Common myeloid progenitor, CD34-positive (primary cell): ENCODE data around the gene COL23A1.

Source experiments
- CTCF ChIA-PET: fragments of 350-600 bp; sonication (Branson Sonifier 250); formaldehyde crosslinking; loops from one replicate; lab custom pipeline; 2021; ENCODE audit warnings: antibody characterized with exemption; lab: Charles Lee
- POLR2A ChIA-PET: fragments of 350-600 bp; sonication (Branson Sonifier 250); formaldehyde crosslinking; loops from one replicate; lab custom pipeline; 2021; ENCODE audit warnings: antibody characterized with exemption; lab: Charles Lee
- DNase-seq, 3 donors: peaks; one replicate each; pipeline versions ENCODE4 v3.0.0 to v3.0.0-alpha.2; 2013
- H3K27ac ChIP-seq, 2 experiments: 1 replicate in 1 of 2; 2 replicates in 1 of 2; pipeline ENCODE4 v1.7.0; 2013; ENCODE audit warnings: inconsistent platforms in 2 of 2, low read length in 2 of 2, mild to moderate bottlenecking in 2 of 2, low read depth in 1 of 2, moderate library complexity in 1 of 2; ENCODE audit not compliant: severe bottlenecking in 2 of 2, insufficient read depth in 1 of 2, poor library complexity in 1 of 2
- H3K27me3 ChIP-seq, 5 experiments: replicated peaks in 2 of 5; 1 replicate in 3 of 5; 2 replicates in 2 of 5; pipeline versions ENCODE4 v1.6.1 to v1.7.0; 2013; ENCODE audit warnings: low read length in 4 of 5, mild to moderate bottlenecking in 2 of 5, moderate library complexity in 2 of 5, inconsistent platforms in 1 of 5; ENCODE audit not compliant: insufficient read depth in 5 of 5, control insufficient read depth in 4 of 5
- H3K36me3 ChIP-seq, 4 experiments: 1 replicate in 2 of 4; 2 replicates in 2 of 4; pipeline versions ENCODE4 v1.6.1 to v1.7.0; 2013; ENCODE audit warnings: low read length in 3 of 4, control low read depth in 1 of 4, mild to moderate bottlenecking in 1 of 4; ENCODE audit not compliant: control insufficient read depth in 4 of 4, insufficient read depth in 4 of 4
- H3K4me1 ChIP-seq, 4 experiments: 1 replicate in 3 of 4; 2 replicates in 1 of 4; pipeline versions ENCODE4 v1.6.1 to v1.7.1; 2013; ENCODE audit warnings: low read length in 3 of 4, mild to moderate bottlenecking in 3 of 4, control low read depth in 1 of 4, inconsistent platforms in 1 of 4, moderate library complexity in 1 of 4; ENCODE audit not compliant: control insufficient read depth in 4 of 4, insufficient read depth in 4 of 4; ENCODE audit errors: control extremely low read depth in 1 of 4
- H3K4me3 ChIP-seq, 7 experiments: 1 replicate in 4 of 7; 2 replicates in 3 of 7; pipeline versions ENCODE4 v1.5.1 to v1.7.0; 2013; ENCODE audit warnings: mild to moderate bottlenecking in 7 of 7, low read length in 6 of 7, moderate library complexity in 6 of 7, inconsistent platforms in 2 of 7, low read depth in 2 of 7, control low read depth in 1 of 7; ENCODE audit not compliant: insufficient read depth in 4 of 7, control insufficient read depth in 1 of 7; ENCODE audit errors: extremely low read depth in 1 of 7
- H3K9me3 ChIP-seq, 5 experiments: 1 replicate in 4 of 5; 2 replicates in 1 of 5; pipeline versions ENCODE4 v1.6.1 to v1.7.1; 2013; ENCODE audit warnings: low read length in 4 of 5, mild to moderate bottlenecking in 2 of 5, inconsistent platforms in 1 of 5, low read depth in 1 of 5, moderate library complexity in 1 of 5; ENCODE audit not compliant: control insufficient read depth in 4 of 5, insufficient read depth in 2 of 5; ENCODE audit errors: control extremely low read depth in 1 of 5
- WGBS: methylation state at CpG from one replicate; pipeline ENCODE4 v1.1.5; 2013; ENCODE audit not compliant: insufficient coverage; 5-methylcytosine and 5-hydroxymethylcytosine counted together

The COL23A1 gene

GRCh38 chr5:178360222-178360925 lies 229.8 kb downstream of the COL23A1 start:
- H3K36me3 ChIP-seq = no peaks in the 10 kb centered on the region
- POLR2A ChIA-PET = no interaction called here
- DNase-seq = no peak
- H3K27ac ChIP-seq = no peak overlapping the region
- WGBS = 91% methylated on average over 16 of the region's 19 CpGs
- CTCF ChIA-PET = no interaction called here
- H3K9me3 ChIP-seq = no peaks in the 10 kb centered on the region
- H3K4me1 ChIP-seq = peaks cover 0 to 16% (median 11%) of the 10 kb centered on the region in 4 experiments
- no peak overlapping the region for H3K4me3 ChIP-seq
- peaks cover 0 to 39% (median 11%) of the 10 kb centered on the region in 5 experiments for H3K27me3 ChIP-seq

GRCh38 chr5:178359738-178360137 lies 230.5 kb downstream of the COL23A1 start:
- H3K4me1 ChIP-seq = peaks cover 0 to 16% (median 11%) of the 10 kb centered on the region in 4 experiments
- no peak overlapping the region for H3K4me3 ChIP-seq
- CTCF ChIA-PET = no interaction called here
- no peaks in the 10 kb centered on the region for H3K36me3 ChIP-seq
- no peak for DNase-seq
- H3K9me3 ChIP-seq = no peaks in the 10 kb centered on the region
- POLR2A ChIA-PET = no interaction called here
- peaks cover 0 to 42% (median 11%) of the 10 kb centered on the region in 5 experiments for H3K27me3 ChIP-seq
- 91% methylated on average over 8 of the region's 9 CpGs for WGBS
- H3K27ac ChIP-seq = no peak overlapping the region

DNA sequence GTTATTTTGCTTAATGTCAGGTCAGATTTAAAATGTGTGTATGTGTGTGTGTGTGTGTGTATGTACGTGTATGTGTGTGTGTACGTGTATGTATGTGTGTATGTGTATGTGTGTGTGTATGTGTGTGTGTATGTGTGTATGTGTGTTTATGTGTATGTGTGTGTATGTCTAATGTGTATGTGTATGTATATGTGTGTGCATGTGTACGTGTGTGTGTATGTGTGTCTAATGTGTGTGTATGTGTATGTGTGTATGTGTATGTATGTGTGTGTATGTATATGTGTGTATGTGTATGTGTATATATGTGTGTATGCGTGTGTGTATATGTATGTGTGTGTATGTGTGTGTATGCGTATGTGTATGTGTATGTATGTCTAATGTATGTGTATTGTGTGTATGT lies 232.5 kb downstream of the COL23A1 start:
- Histone ChIP-seq H3K9me3 (no peaks in the 10 kb centered on the region), H3K4me1 (peaks cover 0 to 14% (median 11%) of the 10 kb centered on the region in 4 experiments), H3K4me3 (no peak overlapping the region), H3K27ac (no peak overlapping the region), H3K27me3 (peaks cover 0 to 49% (median 12%) of the 10 kb centered on the region in 5 experiments), H3K36me3 (no peaks in the 10 kb centered on the region)
- POLR2A ChIA-PET = no interaction called here
- DNase-seq = no peak
- CTCF ChIA-PET = no interaction called here
- 59% methylated on average over 5 of the region's 5 CpGs for WGBS

GRCh38 chr5:178357121-178357521 lies 233.1 kb downstream of the COL23A1 start:
- ChIA-PET POLR2A (no interaction called here), CTCF (no interaction called here)
- 43% methylated on average over 13 of the region's 13 CpGs for WGBS
- DNase-seq = peak in 2 of 3 donors; percentile 16 to 27
- H3K9me3 ChIP-seq = no peaks in the 10 kb centered on the region
- no peaks in the 10 kb centered on the region for H3K36me3 ChIP-seq
- H3K27ac ChIP-seq = no peak overlapping the region
- H3K4me3 ChIP-seq = peak overlapping the region in 1 of 7 experiments; percentile 28
- peaks cover 0 to 49% (median 12%) of the 10 kb centered on the region in 5 experiments for H3K27me3 ChIP-seq
- peaks cover 0 to 14% (median 11%) of the 10 kb centered on the region in 4 experiments for H3K4me1 ChIP-seq

DNA sequence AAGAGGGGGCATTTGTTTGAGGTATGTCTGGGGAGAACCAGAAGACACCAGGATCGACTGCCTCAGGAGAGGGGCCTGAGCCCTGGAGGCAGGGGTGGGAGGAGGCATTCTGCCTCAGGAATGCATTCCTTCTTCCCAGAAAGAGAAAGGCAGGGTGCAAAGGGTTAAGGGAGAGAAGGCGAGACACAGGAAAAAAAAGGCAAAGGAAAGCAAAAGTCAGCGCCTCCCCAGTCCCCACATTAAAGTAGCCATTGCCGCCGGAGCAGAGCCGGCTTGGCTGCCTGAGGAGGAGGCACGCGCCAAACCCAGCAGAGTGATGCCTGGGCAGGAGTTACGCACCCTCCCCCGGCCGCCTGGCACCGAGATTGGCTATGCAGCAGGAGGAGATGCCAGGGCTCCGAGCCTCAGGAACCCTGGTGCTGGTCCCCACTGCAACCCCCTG lies 233.7 kb downstream of the COL23A1 start:
- Histone ChIP-seq H3K27me3 (peaks cover 0 to 43% (median 12%) of the 10 kb centered on the region in 5 experiments), H3K4me1 (peaks cover 0 to 14% (median 11%) of the 10 kb centered on the region in 4 experiments), H3K9me3 (no peaks in the 10 kb centered on the region), H3K27ac (no peak overlapping the region), H3K36me3 (no peaks in the 10 kb centered on the region), H3K4me3 (no peak overlapping the region)
- no peak for DNase-seq
- ChIA-PET POLR2A (no interaction called here), CTCF (interaction anchor here (1.0 kb wide), 1 partner anchor 12 kb away, joined by 4 read pairs; no protein-coding TSS in a partner anchor)
- WGBS = 30% methylated on average over 13 of the region's 13 CpGs

GRCh38 chr5:178355671-178356070 lies 234.5 kb downstream of the COL23A1 start:
- no peaks in the 10 kb centered on the region for H3K36me3 ChIP-seq
- no peak overlapping the region for H3K4me3 ChIP-seq
- ChIA-PET POLR2A (no interaction called here), CTCF (interaction anchor here (1.0 kb wide), 1 partner anchor 13 kb away, joined by 4 read pairs; no protein-coding TSS in a partner anchor)
- H3K9me3 ChIP-seq = no peaks in the 10 kb centered on the region
- peaks cover 0 to 14% (median 11%) of the 10 kb centered on the region in 4 experiments for H3K4me1 ChIP-seq
- DNase-seq = no peak
- no peak overlapping the region for H3K27ac ChIP-seq
- H3K27me3 ChIP-seq = peaks cover 0 to 41% (median 12%) of the 10 kb centered on the region in 5 experiments
- WGBS = 98% methylated on average over 7 of the region's 9 CpGs

DNA sequence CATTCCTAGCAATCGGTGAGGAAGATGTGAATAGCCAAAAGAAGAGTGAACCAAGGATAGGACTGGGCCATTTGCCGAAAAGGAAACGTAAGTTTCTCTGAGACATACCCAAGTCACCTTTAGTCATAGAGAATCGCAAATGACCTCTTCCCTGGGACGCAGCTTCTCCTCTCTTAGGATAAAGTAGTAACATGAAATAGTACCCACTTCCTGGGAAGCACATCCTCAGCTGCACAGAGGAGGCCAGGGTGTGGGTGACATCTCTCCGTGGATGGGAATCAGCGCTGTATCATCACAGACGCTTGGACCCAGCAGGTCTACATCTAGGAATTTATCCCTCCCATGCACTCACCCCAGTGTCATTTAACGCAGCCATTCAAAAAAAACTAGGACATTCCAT lies 236.7 kb downstream of the COL23A1 start:
- peaks cover 0 to 34% (median 12%) of the 10 kb centered on the region in 5 experiments for H3K27me3 ChIP-seq
- no peaks in the 10 kb centered on the region for H3K9me3 ChIP-seq
- no peaks in the 10 kb centered on the region for H3K36me3 ChIP-seq
- POLR2A ChIA-PET = no interaction called here
- peaks cover 0 to 14% (median 11%) of the 10 kb centered on the region in 4 experiments for H3K4me1 ChIP-seq
- no peak overlapping the region for H3K27ac ChIP-seq
- DNase-seq = no peak
- 94% methylated on average over 2 of the region's 9 CpGs for WGBS
- CTCF ChIA-PET = no interaction called here
- no peak overlapping the region for H3K4me3 ChIP-seq
